ENCODE data around the gene DNAH7. TPM values are rescaled to one million over a fixed set of nuclear protein-coding genes. Genes with fewer than 3 reads are reported as not detected.

DNAH7 gene
- total RNA-seq, 2 experiments from 2014 or later = 0.29 TPM; not detected in 1

GRCh38 chr2:196040218-196040617 is 28.4 kb downstream of the DNAH7 start:
- CTCF ChIA-PET = no interaction called here
- Mint-ChIP-seq H3K9me3 (peaks cover 26% of the 10 kb centered on the region), H3K36me3 (ENCODE audit: low read depth) (peaks cover 2% of the 10 kb centered on the region), H3K27ac (no peak overlapping the region), H3K4me1 (ENCODE audit: low read depth) (no peaks in the 10 kb centered on the region), H3K27me3 (ENCODE audit: low read depth) (no peaks in the 10 kb centered on the region), H3K4me3 (no peak overlapping the region)
- intact Hi-C loops (cut with micrococcal nuclease) = no loop called here
- no peak for DNase-seq

- no peak overlapping the region for H3K4me3 Mint-ChIP-seq
- no peak for DNase-seq
- H3K4me1 Mint-ChIP-seq (ENCODE audit: low read depth) = no peaks in the 10 kb centered on the region
- intact Hi-C loops (cut with micrococcal nuclease) = no loop called here
- CTCF ChIA-PET = no interaction called here
- H3K27ac Mint-ChIP-seq = no peak overlapping the region
- H3K9me3 Mint-ChIP-seq = peaks cover 30% of the 10 kb centered on the region
- peaks cover 2% of the 10 kb centered on the region for H3K27me3 Mint-ChIP-seq (ENCODE audit: low read depth)
- peaks cover 2% of the 10 kb centered on the region for H3K36me3 Mint-ChIP-seq (ENCODE audit: low read depth)
These were observed 32.2 kb downstream of the DNAH7 start for GRCh38 chr2:196036442-196036841.

GRCh38 chr2:196018037-196018436 is 50.6 kb downstream of the DNAH7 start:
- Mint-ChIP-seq H3K4me3 (no peak overlapping the region), H3K9me3 (no peaks in the 10 kb centered on the region), H3K27ac (no peak overlapping the region), H3K4me1 (ENCODE audit: low read depth) (no peaks in the 10 kb centered on the region), H3K36me3 (ENCODE audit: low read depth) (no peaks in the 10 kb centered on the region), H3K27me3 (ENCODE audit: low read depth) (no peaks in the 10 kb centered on the region)
- DNase-seq = no peak
- intact Hi-C loops (cut with micrococcal nuclease) = no loop called here
- CTCF ChIA-PET = no interaction called here

GRCh38 chr2:196012314-196012713 is 56.3 kb downstream of the DNAH7 start:
- no peak for DNase-seq
- Mint-ChIP-seq H3K9me3 (no peaks in the 10 kb centered on the region), H3K27ac (no peak overlapping the region), H3K36me3 (ENCODE audit: low read depth) (no peaks in the 10 kb centered on the region), H3K4me1 (ENCODE audit: low read depth) (no peaks in the 10 kb centered on the region), H3K27me3 (ENCODE audit: low read depth) (no peaks in the 10 kb centered on the region), H3K4me3 (no peak overlapping the region)
- CTCF ChIA-PET = no interaction called here
- intact Hi-C loops (cut with micrococcal nuclease) = no loop called here

DNA sequence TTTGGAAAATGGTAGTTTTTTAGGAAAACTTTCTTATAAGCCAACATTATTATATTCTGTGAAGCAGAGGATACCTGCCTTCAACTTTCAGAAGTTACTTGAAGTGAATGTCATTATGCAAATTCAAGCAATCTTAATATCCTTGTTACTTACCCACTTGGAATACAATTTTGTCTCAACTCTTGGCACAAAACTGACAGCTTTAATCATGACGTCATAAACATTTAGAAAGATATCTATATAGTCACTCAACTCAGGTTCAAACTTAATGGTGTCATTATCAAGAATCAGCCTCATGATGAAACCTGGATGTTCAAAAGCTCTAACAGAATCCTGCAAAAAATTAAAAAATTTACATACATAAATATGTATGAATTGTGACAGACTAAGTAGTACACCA is 68.1 kb downstream of the DNAH7 start:
- H3K9me3 Mint-ChIP-seq = peaks cover 4% of the 10 kb centered on the region
- H3K27ac Mint-ChIP-seq = no peak overlapping the region
- peaks cover 6% of the 10 kb centered on the region for H3K4me1 Mint-ChIP-seq (ENCODE audit: low read depth)
- peaks cover 1% of the 10 kb centered on the region for H3K36me3 Mint-ChIP-seq (ENCODE audit: low read depth)
- no peaks in the 10 kb centered on the region for H3K27me3 Mint-ChIP-seq (ENCODE audit: low read depth)
- CTCF ChIA-PET = interaction anchor here (0.7 kb wide), 1 partner anchor 15 kb away, joined by 3 read pairs; no protein-coding TSS in a partner anchor
- no peak overlapping the region for H3K4me3 Mint-ChIP-seq
- intact Hi-C loops (cut with micrococcal nuclease) = no loop called here
- DNase-seq = no peak

DNA sequence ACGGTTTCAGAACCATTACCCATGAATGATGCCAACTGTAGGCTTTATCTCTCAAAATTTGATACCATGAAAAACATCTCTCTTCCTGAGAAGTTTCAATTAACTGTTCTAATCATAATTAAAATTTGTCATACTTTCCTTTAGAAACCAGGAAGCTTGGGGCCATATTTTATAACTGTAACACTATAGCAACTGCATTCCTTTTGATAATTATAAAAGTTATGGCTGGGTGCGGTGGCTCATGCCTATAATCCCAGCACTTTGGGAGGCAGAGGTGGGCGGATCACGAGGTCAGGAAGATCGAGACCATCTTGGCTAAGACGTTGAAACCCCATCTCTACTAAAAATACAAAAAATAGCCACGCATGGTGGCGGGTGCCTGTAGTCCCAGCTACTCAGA is 70.6 kb downstream of the DNAH7 start:
- intact Hi-C loops (cut with micrococcal nuclease) = no loop called here
- Mint-ChIP-seq H3K27ac (no peak overlapping the region), H3K27me3 (ENCODE audit: low read depth) (no peaks in the 10 kb centered on the region), H3K9me3 (no peaks in the 10 kb centered on the region), H3K4me1 (ENCODE audit: low read depth) (peaks cover 8% of the 10 kb centered on the region), H3K4me3 (no peak overlapping the region), H3K36me3 (ENCODE audit: low read depth) (no peaks in the 10 kb centered on the region)
- no peak for DNase-seq
- CTCF ChIA-PET = interaction anchor here (0.6 to 0.7 kb wide), 2 partner anchors 30 to 1153 kb away, joined by 3 to 7 read pairs; no protein-coding TSS in a partner anchor

DNA sequence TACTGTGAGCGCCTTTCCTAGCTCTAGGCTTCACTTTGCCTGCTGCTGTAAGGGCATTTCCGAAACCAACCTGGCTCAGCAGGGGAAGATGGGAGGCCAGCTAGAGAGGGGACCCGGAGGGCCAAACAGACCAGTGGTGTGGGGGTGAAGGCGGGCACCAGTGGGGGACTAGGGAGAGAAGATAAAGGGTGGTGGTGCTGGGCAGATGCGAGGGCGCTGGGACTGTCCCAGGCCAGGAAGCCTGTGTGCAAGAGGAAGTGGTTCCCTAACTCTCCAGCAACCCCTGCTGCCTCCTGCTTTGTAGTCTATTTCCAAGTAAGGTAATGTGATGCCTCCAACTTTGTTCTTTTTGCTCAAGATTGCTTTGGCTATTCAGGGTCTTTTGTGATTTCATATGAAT is 73.1 kb downstream of the DNAH7 start:
- Mint-ChIP-seq H3K4me3 (no peak overlapping the region), H3K27ac (no peak overlapping the region), H3K27me3 (ENCODE audit: low read depth) (no peaks in the 10 kb centered on the region), H3K36me3 (ENCODE audit: low read depth) (no peaks in the 10 kb centered on the region), H3K4me1 (ENCODE audit: low read depth) (peaks cover 8% of the 10 kb centered on the region), H3K9me3 (no peaks in the 10 kb centered on the region)
- CTCF ChIA-PET = no interaction called here
- DNase-seq = peak; percentile 18
- intact Hi-C loops (cut with micrococcal nuclease) = no loop called here

DNA sequence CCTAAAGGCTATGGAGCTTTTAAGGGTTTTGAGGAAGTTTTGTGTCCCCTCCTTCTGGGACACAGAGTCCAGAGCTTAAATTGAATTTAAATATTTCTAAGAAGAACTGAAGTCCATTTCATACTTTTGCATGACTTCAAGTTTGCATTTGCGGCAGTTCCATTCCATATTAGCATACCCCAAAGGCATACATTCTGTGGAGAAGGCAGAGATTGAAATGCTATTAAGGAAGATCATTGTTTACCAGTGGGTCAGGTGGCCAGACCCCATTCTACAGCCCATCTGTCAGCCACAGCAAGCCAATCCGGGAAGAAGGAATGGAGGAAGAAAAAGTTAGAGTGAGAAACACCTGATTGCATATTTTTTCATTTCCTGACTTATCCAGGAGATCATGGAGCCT is 75.0 kb downstream of the DNAH7 start:
- Mint-ChIP-seq H3K27me3 (ENCODE audit: low read depth) (no peaks in the 10 kb centered on the region), H3K9me3 (no peaks in the 10 kb centered on the region), H3K27ac (no peak overlapping the region), H3K4me1 (ENCODE audit: low read depth) (peaks cover 8% of the 10 kb centered on the region), H3K36me3 (ENCODE audit: low read depth) (no peaks in the 10 kb centered on the region), H3K4me3 (no peak overlapping the region)
- CTCF ChIA-PET = interaction anchor here (0.7 kb wide), 1 partner anchor 12 kb away, joined by 3 read pairs; no protein-coding TSS in a partner anchor
- intact Hi-C loops (cut with micrococcal nuclease) = no loop called here
- DNase-seq = no peak

DNA sequence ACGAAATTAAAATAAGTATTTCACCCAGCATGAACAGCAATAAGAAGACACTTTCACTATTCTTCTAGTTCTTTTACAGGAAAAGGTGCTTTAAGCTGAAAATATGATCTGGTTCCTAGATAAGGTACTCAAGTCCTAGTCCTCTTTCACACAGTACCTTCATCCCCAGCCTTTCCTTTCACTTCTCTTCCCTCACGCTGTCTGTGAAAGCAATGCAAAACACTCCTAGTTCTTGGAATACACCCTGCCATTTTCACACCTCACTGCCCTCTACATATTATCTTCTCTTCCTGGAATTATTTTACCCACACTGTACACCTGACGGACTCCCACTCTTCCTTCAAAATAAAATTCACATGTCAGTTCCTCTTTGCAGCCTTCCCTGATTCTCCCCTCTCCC is 82.9 kb downstream of the DNAH7 start:
- intact Hi-C loops (cut with micrococcal nuclease) = no loop called here
- H3K27me3 Mint-ChIP-seq (ENCODE audit: low read depth) = no peaks in the 10 kb centered on the region
- peaks cover 3% of the 10 kb centered on the region for H3K4me1 Mint-ChIP-seq (ENCODE audit: low read depth)
- peak overlapping the region; percentile 2 for H3K27ac Mint-ChIP-seq
- H3K36me3 Mint-ChIP-seq (ENCODE audit: low read depth) = no peaks in the 10 kb centered on the region
- CTCF ChIA-PET = interaction anchor here (1.3 kb wide), 1 partner anchor 10 kb away, joined by 4 read pairs; no protein-coding TSS in a partner anchor
- no peak for DNase-seq
- no peaks in the 10 kb centered on the region for H3K9me3 Mint-ChIP-seq
- no peak overlapping the region for H3K4me3 Mint-ChIP-seq

- Mint-ChIP-seq H3K27ac (no peak overlapping the region), H3K4me3 (no peak overlapping the region), H3K4me1 (ENCODE audit: low read depth) (peaks cover 3% of the 10 kb centered on the region), H3K36me3 (ENCODE audit: low read depth) (no peaks in the 10 kb centered on the region), H3K27me3 (ENCODE audit: low read depth) (no peaks in the 10 kb centered on the region), H3K9me3 (peaks cover 2% of the 10 kb centered on the region)
- intact Hi-C loops (cut with micrococcal nuclease) = no loop called here
- DNase-seq = no peak
- CTCF ChIA-PET = interaction anchor here (0.8 to 1.3 kb wide), 2 partner anchors 10 kb away, joined by 4 read pairs; no protein-coding TSS in a partner anchor
These were observed 83.5 kb downstream of the DNAH7 start for GRCh38 chr2:195984923-195985726.

GRCh38 chr2:195967336-195967735 is 101.3 kb downstream of the DNAH7 start:
- intact Hi-C loops (cut with micrococcal nuclease) = no loop called here
- Mint-ChIP-seq H3K36me3 (ENCODE audit: low read depth) (no peaks in the 10 kb centered on the region), H3K4me3 (no peak overlapping the region), H3K4me1 (ENCODE audit: low read depth) (no peaks in the 10 kb centered on the region), H3K9me3 (no peaks in the 10 kb centered on the region), H3K27me3 (ENCODE audit: low read depth) (no peaks in the 10 kb centered on the region), H3K27ac (no peak overlapping the region)
- no peak for DNase-seq
- CTCF ChIA-PET = no interaction called here

GRCh38 chr2:195961873-195962272 is 106.8 kb downstream of the DNAH7 start:
- H3K27me3 Mint-ChIP-seq (ENCODE audit: low read depth) = peaks cover 1% of the 10 kb centered on the region
- no peaks in the 10 kb centered on the region for H3K9me3 Mint-ChIP-seq
- intact Hi-C loops (cut with micrococcal nuclease) = no loop called here
- no peak overlapping the region for H3K27ac Mint-ChIP-seq
- no peak for DNase-seq
- H3K36me3 Mint-ChIP-seq (ENCODE audit: low read depth) = no peaks in the 10 kb centered on the region
- H3K4me3 Mint-ChIP-seq = no peak overlapping the region
- H3K4me1 Mint-ChIP-seq (ENCODE audit: low read depth) = no peaks in the 10 kb centered on the region
- CTCF ChIA-PET = no interaction called here

- Mint-ChIP-seq H3K4me3 (no peak overlapping the region), H3K27ac (no peak overlapping the region), H3K9me3 (peaks cover 6% of the 10 kb centered on the region), H3K4me1 (ENCODE audit: low read depth) (no peaks in the 10 kb centered on the region), H3K27me3 (ENCODE audit: low read depth) (peaks cover 4% of the 10 kb centered on the region), H3K36me3 (ENCODE audit: low read depth) (no peaks in the 10 kb centered on the region)
- CTCF ChIA-PET = no interaction called here
- intact Hi-C loops (cut with micrococcal nuclease) = no loop called here
- DNase-seq = no peak
These were observed 109.3 kb downstream of the DNAH7 start for GRCh38 chr2:195959341-195959740.

Data from activated naive CD4-positive, alpha-beta T cell treated with anti-CD3 and anti-CD28 coated beads for 36 hours (primary cell).